PC-9 (cell line): ENCODE results near the gene TMEM168. TPM values are rescaled to one million over a fixed set of nuclear protein-coding genes. Genes with fewer than 3 reads are reported as not detected.
"Not testable (repeated sequence)": the region's sequence is repeated elsewhere in the genome, so short reads cannot be mapped to it uniquely, and the experiment has no call there.

Experiments
- BruUV-seq: library from RNA; stranded (reverse); fragments of 400-500 nt; replicated peaks from 2 replicates; lab custom pipeline; 2021; lab: Mats Ljungman, UMichigan
- CTCF ChIA-PET: fragments of 300-600 bp; sonication (Branson Sonifier 250); formaldehyde crosslinking; loops from one replicate; lab custom pipeline; 2022; ENCODE audit warnings: antibody characterized with exemption; lab: Charles Lee
- POLR2A ChIA-PET: fragments of 300-600 bp; sonication (Branson Sonifier 250); formaldehyde crosslinking; loops from one replicate; lab custom pipeline; 2022; ENCODE audit warnings: antibody characterized with exemption; ENCODE audit not compliant: unreplicated experiment; lab: Charles Lee
- DNase-seq, 2 experiments: peaks; one replicate each; pipeline versions ENCODE4 v3.0.0 to v3.0.0-alpha.2; 2015 to 2022; ENCODE audit warnings: mixed read lengths in 1 of 2
- H2AFZ ChIP-seq: fragments of 200-600 bp; sonication (generic); 2 replicates; pipeline ENCODE4 v1.8.1; 2017; ENCODE audit warnings: antibody characterized with exemption
- H3F3A ChIP-seq: fragments of 200-600 bp; sonication (generic); 2 replicates; pipeline ENCODE4 v1.8.1; 2017; ENCODE audit warnings: antibody characterized with exemption, mild to moderate bottlenecking, low read depth; ENCODE audit not compliant: insufficient read depth
- H3K27ac ChIP-seq: fragments of 200-600 bp; sonication (generic); 2 replicates; pipeline ENCODE4 v1.6.1; 2016; ENCODE audit warnings: mixed run types
- H3K27me3 ChIP-seq: fragments of 200-600 bp; sonication (generic); 2 replicates; pipeline ENCODE4 v1.6.1; 2016; ENCODE audit warnings: low read depth, mixed run types; ENCODE audit not compliant: insufficient read depth
- H3K36me3 ChIP-seq: fragments of 200-600 bp; sonication (generic); 2 replicates; pipeline ENCODE4 v1.6.1; 2016; ENCODE audit warnings: low read depth, mixed run types
- H3K4me1 ChIP-seq: fragments of 200-600 bp; sonication (generic); replicated peaks from 2 replicates; pipeline ENCODE4 v1.6.1; 2016; ENCODE audit warnings: mixed run types; ENCODE audit not compliant: insufficient read depth
- H3K4me2 ChIP-seq: fragments of 200-600 bp; sonication (generic); 2 replicates; pipeline ENCODE4 v1.6.1; 2017; ENCODE audit warnings: mixed run types
- H3K4me3 ChIP-seq: fragments of 200-600 bp; sonication (generic); 2 replicates; pipeline ENCODE4 v1.6.1; 2016; ENCODE audit warnings: mixed run types
- H3K79me2 ChIP-seq: fragments of 200-600 bp; sonication (generic); 2 replicates; pipeline ENCODE4 v1.6.1; 2017; ENCODE audit warnings: low read depth, mixed run types
- H3K9me2 ChIP-seq: fragments of 200-600 bp; sonication (generic); 2 replicates; pipeline ENCODE4 v1.8.1; 2017; ENCODE audit warnings: mild to moderate bottlenecking; ENCODE audit not compliant: insufficient read depth
- H3K9me3 ChIP-seq: fragments of 200-600 bp; sonication (generic); 2 replicates; pipeline ENCODE4 v1.8.1; 2016; ENCODE audit warnings: low read depth; ENCODE audit not compliant: insufficient read depth
- H4K20me1 ChIP-seq: fragments of 200-600 bp; sonication (generic); 2 replicates; pipeline ENCODE4 v1.8.1; 2017; ENCODE audit not compliant: insufficient read depth
- CTCF ChIP-seq: fragments of 200-600 bp; sonication (generic); conservative IDR thresholded peaks from 2 replicates; pipeline ENCODE4 v1.6.1; 2017; ENCODE audit warnings: mixed run types, antibody characterized with exemption, mild to moderate bottlenecking, moderate library complexity
- EZH2 ChIP-seq: fragments of 200-600 bp; sonication (generic); IDR thresholded peaks from 2 replicates; pipeline ENCODE4 v1.8.0; 2017; ENCODE audit warnings: antibody characterized with exemption, low read depth
- intact Hi-C: fragments of 100-400 bp; cut with micrococcal nuclease; formaldehyde crosslinking; loops from one replicate; pipeline ENCODE4 v1.10.0; 2022; ENCODE audit not compliant: unreplicated experiment
- total RNA-seq: library from RNA; stranded (reverse); gene quantifications from 2 replicates; pipeline ENCODE4 v1.2.3, GENCODE V29; 2021

TMEM168 gene
- total RNA-seq, 1 experiment from 2014 or later: 17.2 TPM

DNA sequence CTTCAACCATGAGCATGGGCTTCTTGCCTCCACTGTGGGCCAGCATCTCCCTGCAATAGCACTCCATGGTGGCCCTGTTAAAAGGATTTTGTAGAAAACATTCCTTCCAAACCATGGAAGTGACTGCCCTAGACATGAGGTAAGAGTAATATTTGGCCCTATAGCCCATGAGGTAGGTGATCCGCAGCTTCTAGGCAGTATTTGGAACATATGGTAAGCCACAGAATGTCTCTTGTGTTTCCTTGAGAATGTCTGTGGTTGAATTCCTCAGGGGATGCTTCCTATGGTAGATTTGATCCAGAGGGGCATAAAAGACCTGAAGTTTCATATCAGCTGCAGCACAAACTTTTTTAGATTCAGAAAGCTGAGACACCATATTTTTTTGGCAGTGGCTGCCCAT lies 54.9 kb downstream of the TMEM168 start:
- DNase-seq: no peak
- Histone ChIP-seq H3K9me3 (no peaks in the 10 kb centered on the region), H3K4me3 (no peak overlapping the region), H3K79me2 (no peaks in the 10 kb centered on the region), H3K36me3 (no peaks in the 10 kb centered on the region), H3K4me1 (no peaks in the 10 kb centered on the region), H3K9me2 (no peaks in the 10 kb centered on the region), H3K27me3 (no peaks in the 10 kb centered on the region), H3K27ac (no peak overlapping the region), H3K4me2 (no peak overlapping the region), H4K20me1 (no peaks in the 10 kb centered on the region), H2AFZ (no peak overlapping the region), H3F3A (no peaks in the 10 kb centered on the region)
- ChIA-PET POLR2A (no interaction called here), CTCF (no interaction called here)
- BruUV-seq: no TSS peak
- TF ChIP-seq EZH2 (no peak), CTCF (no peak)
- intact Hi-C loops: no loop called here

- H3K27ac ChIP-seq, POLR2A ChIA-PET: not testable (repeated sequence)
These were observed 58.9 kb downstream of the TMEM168 start for GRCh38 chr7:112731324-112731723.

GRCh38 chr7:112726076-112726475 lies 64.1 kb downstream of the TMEM168 start:
- H3K27ac ChIP-seq: no peak overlapping the region
- POLR2A ChIA-PET: no interaction called here
- no peak for TF ChIP-seq CTCF
- no peak for TF ChIP-seq EZH2

More at GRCh38 chr7:112731324-112731723, 58.9 kb downstream of the TMEM168 start:
- CTCF ChIA-PET, H4K20me1 ChIP-seq, H3K9me2 ChIP-seq, H3K4me1 ChIP-seq, H3K27me3 ChIP-seq, H3K4me3 ChIP-seq, H2AFZ ChIP-seq, H3K4me2 ChIP-seq, BruUV-seq, H3K9me3 ChIP-seq, H3K36me3 ChIP-seq, H3F3A ChIP-seq, H3K79me2 ChIP-seq, intact Hi-C loops, DNase-seq: not testable (repeated sequence)

GRCh38 chr7:112723416-112723815 lies 66.8 kb downstream of the TMEM168 start:
- no peaks in the 10 kb centered on the region for H3K27me3 ChIP-seq
- no peaks in the 10 kb centered on the region for H4K20me1 ChIP-seq
- no peaks in the 10 kb centered on the region for H3F3A ChIP-seq
- intact Hi-C loops: no loop called here
- ChIA-PET CTCF (no interaction called here), POLR2A (no interaction called here)
- no peaks in the 10 kb centered on the region for H3K4me1 ChIP-seq
- no peak for DNase-seq
- no peaks in the 10 kb centered on the region for H3K36me3 ChIP-seq
- H3K4me3 ChIP-seq: no peak overlapping the region
- no peak overlapping the region for H3K4me2 ChIP-seq
- no TSS peak for BruUV-seq
- peaks cover 4% of the 10 kb centered on the region; the same call in 1 of the 2 replicates for H3K9me2 ChIP-seq
- no peaks in the 10 kb centered on the region for H3K9me3 ChIP-seq
- H3K27ac ChIP-seq: no peak overlapping the region
- H3K79me2 ChIP-seq: no peaks in the 10 kb centered on the region
- no peak overlapping the region for H2AFZ ChIP-seq
- TF ChIP-seq EZH2 (no peak), CTCF (no peak)

More at GRCh38 chr7:112726076-112726475, 64.1 kb downstream of the TMEM168 start:
- Histone ChIP-seq H3F3A (no peaks in the 10 kb centered on the region), H3K4me2 (no peak overlapping the region), H3K36me3 (no peaks in the 10 kb centered on the region), H3K79me2 (no peaks in the 10 kb centered on the region), H3K9me3 (no peaks in the 10 kb centered on the region), H3K4me1 (no peaks in the 10 kb centered on the region), H3K27me3 (no peaks in the 10 kb centered on the region), H3K4me3 (no peak overlapping the region), H4K20me1 (no peaks in the 10 kb centered on the region), H3K9me2 (peaks cover 4% of the 10 kb centered on the region; the same call in 1 of the 2 replicates), H2AFZ (no peak overlapping the region)
- CTCF ChIA-PET: no interaction called here
- DNase-seq: no peak
- intact Hi-C loops: no loop called here
- BruUV-seq: no TSS peak
